AG09309 (cell line): ENCODE results near the gene LCN2.
A peak's percentile ranks its signal among the peaks of the same experiment; 100 is the strongest.
"Not testable (repeated sequence)": the region's sequence is repeated elsewhere in the genome, so short reads cannot be mapped to it uniquely, and the experiment has no call there.

Experiments
- DNase-seq: peaks from one replicate; pipeline ENCODE4 v3.0.0-alpha.2; 2010; ENCODE audit warnings: low read depth
- H3K4me3 ChIP-seq: 2 replicates; pipeline ENCODE4 v1.5.1; 2011; ENCODE audit warnings: mild to moderate bottlenecking, low read depth, low read length, moderate library complexity; ENCODE audit not compliant: control insufficient read depth
- CTCF ChIP-seq: IDR thresholded peaks from 2 replicates; pipeline ENCODE4 v1.5.1; 2011; ENCODE audit warnings: mild to moderate bottlenecking, low read depth, low read length, inconsistent platforms; ENCODE audit not compliant: insufficient read depth, control insufficient read depth; ENCODE audit errors: missing control alignments

Gene LCN2

GRCh38 chr9:128174062-128174461 lies 24.8 kb downstream of the LCN2 start:
- no peak for TF ChIP-seq CTCF
- H3K4me3 ChIP-seq: no peak overlapping the region

GRCh38 chr9:128175102-128175563 lies 25.9 kb downstream of the LCN2 start:
- no peak overlapping the region for H3K4me3 ChIP-seq
- DNase-seq: no peak
- TF ChIP-seq CTCF: no peak

More at GRCh38 chr9:128174062-128174461, 24.8 kb downstream of the LCN2 start:
- no peak for DNase-seq

- no peak overlapping the region for H3K4me3 ChIP-seq
- no peak for DNase-seq
- TF ChIP-seq CTCF: no peak
Measured at GRCh38 chr9:128175726-128176125, 26.5 kb downstream of the LCN2 start.

- no peak for DNase-seq
- H3K4me3 ChIP-seq: no peak overlapping the region
- no peak for TF ChIP-seq CTCF
Measured at GRCh38 chr9:128178806-128179431, 29.7 kb downstream of the LCN2 start.

GRCh38 chr9:128180001-128180400 lies 30.7 kb downstream of the LCN2 start:
- DNase-seq: no peak
- H3K4me3 ChIP-seq: no peak overlapping the region
- no peak for TF ChIP-seq CTCF

GRCh38 chr9:128180447-128180846 lies 31.2 kb downstream of the LCN2 start:
- no peak overlapping the region for H3K4me3 ChIP-seq
- DNase-seq: no peak
- TF ChIP-seq CTCF: no peak

GRCh38 chr9:128181480-128181879 lies 32.2 kb downstream of the LCN2 start:
- DNase-seq, H3K4me3 ChIP-seq: not testable (repeated sequence)
- peak; percentile 61 for TF ChIP-seq CTCF
